Measurements from ENCODE around the gene ZC3H4. TPM values are rescaled to one million over a fixed set of nuclear protein-coding genes. Genes with fewer than 3 reads are reported as not detected.

The ZC3H4 gene
- total and polyA plus RNA-seq, 2 of the 8 experiments (the other 6 are each of a cell fraction or from before 2014, with no cell fraction given), result 6.6 to 92.0 TPM

- TF ChIP-seq TAF1 (IDR thresholded peaks at IDR 0.05; ENCODE audit: low read depth, low read length) (no peak), POLR2AphosphoS5 (IDR thresholded peaks at IDR 0.05; ENCODE audit: low read depth, low read length) (no peak)
These were observed 12.0 kb upstream of the ZC3H4 start (continued) for GRCh38 chr19:47125669-47125938.
